Sigmoid colon (tissue), 3 donors: ENCODE data around the gene POGZ.

Source experiments
- POLR2A ChIP-seq, 2 donors: fragments of 450-650 bp; IDR thresholded peaks; one replicate each; pipeline ENCODE4 v1.6.1; 2016; ENCODE audit warnings: antibody characterized with exemption in 2 of 2, mild to moderate bottlenecking in 2 of 2, moderate library complexity in 2 of 2
- TF ChIP-seq, protein P1 (sequence below), 4 experiments: fragments of 450-650 bp in 3 of 4; fragments of 200-600 bp in 1 of 4; IDR thresholded peaks; one replicate each; pipeline ENCODE4 v1.5.1; 2016 to 2019; ENCODE audit warnings: antibody characterized with exemption in 4 of 4, mild to moderate bottlenecking in 3 of 4, moderate library complexity in 2 of 4

GRCh38 chr1:151504759-151505158 is 45.5 kb upstream of the POGZ start:
- TF ChIP-seq, protein P1, sequence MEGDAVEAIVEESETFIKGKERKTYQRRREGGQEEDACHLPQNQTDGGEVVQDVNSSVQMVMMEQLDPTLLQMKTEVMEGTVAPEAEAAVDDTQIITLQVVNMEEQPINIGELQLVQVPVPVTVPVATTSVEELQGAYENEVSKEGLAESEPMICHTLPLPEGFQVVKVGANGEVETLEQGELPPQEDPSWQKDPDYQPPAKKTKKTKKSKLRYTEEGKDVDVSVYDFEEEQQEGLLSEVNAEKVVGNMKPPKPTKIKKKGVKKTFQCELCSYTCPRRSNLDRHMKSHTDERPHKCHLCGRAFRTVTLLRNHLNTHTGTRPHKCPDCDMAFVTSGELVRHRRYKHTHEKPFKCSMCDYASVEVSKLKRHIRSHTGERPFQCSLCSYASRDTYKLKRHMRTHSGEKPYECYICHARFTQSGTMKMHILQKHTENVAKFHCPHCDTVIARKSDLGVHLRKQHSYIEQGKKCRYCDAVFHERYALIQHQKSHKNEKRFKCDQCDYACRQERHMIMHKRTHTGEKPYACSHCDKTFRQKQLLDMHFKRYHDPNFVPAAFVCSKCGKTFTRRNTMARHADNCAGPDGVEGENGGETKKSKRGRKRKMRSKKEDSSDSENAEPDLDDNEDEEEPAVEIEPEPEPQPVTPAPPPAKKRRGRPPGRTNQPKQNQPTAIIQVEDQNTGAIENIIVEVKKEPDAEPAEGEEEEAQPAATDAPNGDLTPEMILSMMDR (IDR thresholded peaks at IDR 0.05) = no peak
- no peak for TF ChIP-seq POLR2A (IDR thresholded peaks at IDR 0.05)
